Cardiac fibroblast (primary cell): ENCODE measurements around the gene TCF7L1.
A peak's percentile ranks its signal among the peaks of the same experiment; 100 is the strongest.

Source experiments
- DNase-seq, 2 donors: peaks; one replicate each; pipeline versions ENCODE4 v3.0.0 to v3.0.0-alpha.2; 2010; ENCODE audit warnings: low read depth in 2 of 2
- H3K4me3 ChIP-seq, 2 donors: replicated peaks in 1 of 2; 1 replicate in 1 of 2; 2 replicates in 1 of 2; pipeline ENCODE4 v1.5.1; 2011; ENCODE audit warnings: low read depth in 2 of 2, low read length in 2 of 2, mild to moderate bottlenecking in 2 of 2, moderate library complexity in 1 of 2
- CTCF ChIP-seq: IDR thresholded peaks from one replicate; pipeline ENCODE4 v1.5.1; 2011; ENCODE audit warnings: low read depth, mild to moderate bottlenecking, low read length, inconsistent platforms

TCF7L1 gene

GRCh38 chr2:85237849-85238565, 104.8 kb downstream of the TCF7L1 start:
- DNase-seq: no peak
- no peak for TF ChIP-seq CTCF

GRCh38 chr2:85238607-85239006, 105.4 kb downstream of the TCF7L1 start:
- TF ChIP-seq CTCF: no peak
- H3K4me3 ChIP-seq: no peak overlapping the region
- no peak for DNase-seq

More at GRCh38 chr2:85237849-85238565, 104.8 kb downstream of the TCF7L1 start:
- H3K4me3 ChIP-seq: no peak overlapping the region

GRCh38 chr2:85239102-85239501, 105.9 kb downstream of the TCF7L1 start:
- no peak for TF ChIP-seq CTCF
- no peak for DNase-seq
- no peak overlapping the region for H3K4me3 ChIP-seq

GRCh38 chr2:85240055-85240454, 106.9 kb downstream of the TCF7L1 start:
- no peak overlapping the region for H3K4me3 ChIP-seq
- DNase-seq: no peak
- TF ChIP-seq CTCF: no peak

GRCh38 chr2:85242321-85242720, 109.1 kb downstream of the TCF7L1 start:
- no peak for TF ChIP-seq CTCF

GRCh38 chr2:85243101-85244072, 110.2 kb downstream of the TCF7L1 start:
- peak in 1 of 2 donors; percentile 28 for DNase-seq
- peak; percentile 37 for TF ChIP-seq CTCF
- no peak overlapping the region for H3K4me3 ChIP-seq

More at GRCh38 chr2:85242321-85242720, 109.1 kb downstream of the TCF7L1 start:
- H3K4me3 ChIP-seq: no peak overlapping the region
- no peak for DNase-seq
